HCT116 (cell line): ENCODE results near the gene CHCHD5. TPM values are rescaled to one million over a fixed set of nuclear protein-coding genes. Genes with fewer than 3 reads are reported as not detected.
"Not testable (repeated sequence)": the region's sequence is repeated elsewhere in the genome, so short reads cannot be mapped to it uniquely, and the experiment has no call there.

Experiments used
- ATAC-seq: fragments of 200-7000 bp; cut with Tn5 transposase; 2 replicates; pipeline ENCODE4 v1.9.1; 2020; ENCODE audit warnings: mild to moderate bottlenecking, moderate library complexity
- BruUV-seq: library from RNA; stranded (reverse); fragments of 400-500 nt; replicated peaks from 2 replicates; lab custom pipeline; 2021; lab: Mats Ljungman, UMichigan
- CTCF ChIA-PET: fragments of 300-600 bp; sonication (Branson Sonifier 250); formaldehyde crosslinking; loops from one replicate; lab custom pipeline; 2021; ENCODE audit warnings: antibody characterized with exemption; lab: Charles Lee
- POLR2A ChIA-PET: fragments of 300-600, 350-600 bp; sonication (Branson Sonifier 250); formaldehyde crosslinking; loops from one replicate; lab custom pipeline; 2021; ENCODE audit warnings: antibody characterized with exemption; lab: Charles Lee
- RAD21 ChIA-PET, 2 experiments: fragments of 300-600 bp; sonication (Branson Sonifier 250); formaldehyde crosslinking; loops; one replicate each; lab custom pipeline; 2023; ENCODE audit warnings: low total read pairs in 2 of 2; ENCODE audit not compliant: uncharacterized antibody in 2 of 2, unreplicated experiment in 2 of 2, low non-redundant PET in 1 of 2; lab: Charles Lee
- DNase-seq: peaks from one replicate; pipeline ENCODE4 v3.0.0-alpha.2; 2010; ENCODE audit warnings: low read depth, low spot score
- H2AFZ ChIP-seq: fragments of 200-600 bp; shearing (Covaris generic), sonication (generic); 2 replicates; pipeline ENCODE4 v1.6.1; 2017; ENCODE audit warnings: low read depth, mixed run types, mixed read lengths, antibody characterized with exemption, low read length; ENCODE audit not compliant: poor library complexity, severe bottlenecking
- H3K27ac ChIP-seq: 2 replicates; pipeline ENCODE4 v1.5.1; 2012; ENCODE audit warnings: low read depth, low read length
- H3K27me3 ChIP-seq: fragments of 200-600 bp; sonication (generic); 2 replicates; pipeline ENCODE4 v1.6.1; 2016; ENCODE audit warnings: mixed run types, low read length, mixed read lengths; ENCODE audit not compliant: insufficient read depth
- H3K36me3 ChIP-seq, 2 experiments: fragments of 200-500 bp in 1 of 2; fragments of 200-600 bp in 1 of 2; sonication (Bioruptor generic) in 1 of 2; sonication (generic) in 1 of 2; 2 replicates each; pipeline versions ENCODE4 v1.5.1 to v1.6.1; 2014 to 2016; ENCODE audit warnings: low read length in 2 of 2, inconsistent platforms in 1 of 2, mixed read lengths in 1 of 2, mixed run types in 1 of 2; ENCODE audit not compliant: insufficient read depth in 2 of 2, control insufficient read depth in 1 of 2
- H3K4me1 ChIP-seq, 2 experiments: fragments of 200-600 bp in 1 of 2; sonication (generic) in 1 of 2; 2 replicates each; pipeline versions ENCODE4 v1.5.1 to v1.6.1; 2012 to 2017; ENCODE audit warnings: low read length in 2 of 2, inconsistent platforms in 1 of 2, mild to moderate bottlenecking in 1 of 2, mixed read lengths in 1 of 2, mixed run types in 1 of 2, moderate library complexity in 1 of 2; ENCODE audit not compliant: insufficient read depth in 2 of 2, control insufficient read depth in 1 of 2
- H3K4me2 ChIP-seq: fragments of 200-600 bp; sonication (generic); 2 replicates; pipeline ENCODE4 v1.6.1; 2017; ENCODE audit warnings: mixed run types, low read length, mixed read lengths
- H3K4me3 ChIP-seq, 2 experiments: fragments of 200-600 bp in 1 of 2; sonication (generic) in 1 of 2; replicated peaks in 1 of 2; 2 replicates each; pipeline ENCODE4 v1.5.1; 2011 to 2016; ENCODE audit warnings: low read length in 2 of 2, control low read depth in 1 of 2, low read depth in 1 of 2, mild to moderate bottlenecking in 1 of 2, mixed read lengths in 1 of 2, mixed run types in 1 of 2
- H3K79me2 ChIP-seq: fragments of 200-600 bp; sonication (generic); 2 replicates; pipeline ENCODE4 v1.6.1; 2017; ENCODE audit warnings: mild to moderate bottlenecking, mixed run types, low read length, moderate library complexity, mixed read lengths; ENCODE audit not compliant: insufficient read depth
- H3K9ac ChIP-seq: fragments of 200-600 bp; sonication (generic); 2 replicates; pipeline ENCODE4 v1.6.1; 2016; ENCODE audit warnings: low read length, mixed read lengths
- H3K9me2 ChIP-seq: fragments of 200-600 bp; sonication (generic), shearing (Covaris generic); 2 replicates; pipeline ENCODE4 v1.6.1; 2017; ENCODE audit warnings: mixed run types, mild to moderate bottlenecking, moderate library complexity; ENCODE audit not compliant: insufficient read depth
- H3K9me3 ChIP-seq, 2 experiments: fragments of 200-500 bp in 1 of 2; fragments of 200-600 bp in 1 of 2; sonication (Bioruptor generic) in 1 of 2; sonication (generic) in 1 of 2; 2 replicates each; pipeline ENCODE4 v1.6.1; 2014 to 2017; ENCODE audit warnings: low read length in 2 of 2, mixed read lengths in 2 of 2, inconsistent platforms in 1 of 2, low read depth in 1 of 2, mild to moderate bottlenecking in 1 of 2, mixed run types in 1 of 2, moderate library complexity in 1 of 2; ENCODE audit not compliant: control insufficient read depth in 1 of 2, insufficient read depth in 1 of 2
- H4K20me1 ChIP-seq: fragments of 200-600 bp; sonication (generic), shearing (Covaris generic); 2 replicates; pipeline ENCODE4 v1.6.1; 2017; ENCODE audit warnings: mixed run types, mild to moderate bottlenecking, moderate library complexity; ENCODE audit not compliant: insufficient read depth
- ELF1 ChIP-seq: IDR thresholded peaks from 2 replicates; pipeline ENCODE4 v1.6.1; 2012; ENCODE audit warnings: low read depth, borderline replicate concordance
- EZH2phosphoT487 ChIP-seq: fragments of 200-600 bp; IDR thresholded peaks from 2 replicates; pipeline ENCODE4 v1.6.1; 2018; ENCODE audit warnings: antibody characterized with exemption, borderline replicate concordance
- RAD21 ChIP-seq: IDR thresholded peaks from 2 replicates; pipeline ENCODE4 v1.6.1; 2012; ENCODE audit warnings: low read depth, mild to moderate bottlenecking
- SIN3A ChIP-seq: IDR thresholded peaks from 2 replicates; pipeline ENCODE4 v1.6.1; 2012; ENCODE audit warnings: low read depth
- SRF ChIP-seq: IDR thresholded peaks from 2 replicates; pipeline ENCODE4 v1.6.1; 2012; ENCODE audit warnings: low read depth
- TCF7L2 ChIP-seq: IDR thresholded peaks from 2 replicates; pipeline ENCODE4 v1.7.0; 2011; ENCODE audit warnings: borderline replicate concordance, inconsistent platforms; ENCODE audit not compliant: insufficient read depth, insufficient read length; ENCODE audit errors: extremely low read depth
- ZNF274 ChIP-seq: fragments of 200-500 bp; sonication (Bioruptor generic); IDR thresholded peaks from 2 replicates; pipeline ENCODE4 v1.6.1; 2014; ENCODE audit warnings: mild to moderate bottlenecking, low read depth, low read length, inconsistent platforms
- intact Hi-C: fragments of 100-400 bp; cut with micrococcal nuclease; formaldehyde crosslinking; loops from 2 replicates; pipeline ENCODE4 v1.10.0; 2022
- total RNA-seq: library from RNA; stranded (reverse); gene quantifications from one replicate; pipeline ENCODE4 v1.2.1, GENCODE V29; 2021; ENCODE audit not compliant: unreplicated experiment

Gene CHCHD5
- total RNA-seq, 1 experiment from 2014 or later: 49.8 TPM

DNA sequence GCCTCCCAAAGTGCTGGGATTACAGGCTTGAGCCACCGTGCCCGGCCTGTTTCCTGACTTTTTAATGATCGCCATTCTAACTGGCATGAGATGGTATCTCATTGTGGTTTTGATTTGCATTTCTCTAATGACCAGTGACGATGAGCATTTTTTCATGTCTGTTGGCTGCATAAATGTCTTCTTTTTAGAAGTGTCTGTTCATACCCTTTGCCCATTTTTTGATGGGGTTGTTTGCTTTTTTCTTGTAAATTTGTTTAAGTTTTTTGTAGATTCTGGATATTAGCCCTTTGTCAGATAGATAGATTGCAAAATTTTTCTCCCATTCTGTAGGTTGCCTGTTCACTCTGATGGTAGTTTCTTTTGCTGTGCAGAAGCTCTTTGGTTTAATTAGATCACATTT lies 24.9 kb downstream of the CHCHD5 start:
- BruUV-seq, H3K4me2 ChIP-seq, H3K27me3 ChIP-seq, RAD21 ChIA-PET, POLR2A ChIA-PET, H3K9ac ChIP-seq, H3K79me2 ChIP-seq, H3K36me3 ChIP-seq, CTCF ChIA-PET, H4K20me1 ChIP-seq, H3K4me1 ChIP-seq, H3K9me3 ChIP-seq, DNase-seq, H3K4me3 ChIP-seq, H2AFZ ChIP-seq, H3K9me2 ChIP-seq, intact Hi-C loops, ATAC-seq, H3K27ac ChIP-seq: not testable (repeated sequence)

DNA sequence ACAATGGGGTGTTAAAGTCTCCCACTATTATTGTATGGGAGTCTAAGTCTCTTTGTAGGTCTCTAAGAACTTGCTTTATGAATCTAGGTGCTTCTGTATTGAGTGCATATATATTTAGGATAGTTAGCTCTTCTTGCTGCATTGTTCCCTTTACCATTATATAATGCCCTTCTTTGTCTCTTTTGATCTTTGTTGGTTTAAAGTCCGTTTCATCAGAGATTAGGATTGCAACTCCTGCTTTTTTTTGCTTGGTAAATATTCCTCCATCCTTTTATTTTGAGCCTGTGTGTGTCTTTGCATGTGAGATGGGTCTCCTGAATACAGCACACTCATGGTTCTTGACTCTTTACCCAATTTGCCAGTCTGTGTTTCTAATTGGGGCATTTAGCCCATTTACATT lies 27.9 kb downstream of the CHCHD5 start:
- CTCF ChIA-PET, H3K27me3 ChIP-seq, H3K36me3 ChIP-seq, RAD21 ChIA-PET, H3K79me2 ChIP-seq, H3K9ac ChIP-seq, H3K4me1 ChIP-seq, H3K27ac ChIP-seq, BruUV-seq, H3K4me3 ChIP-seq, ATAC-seq, DNase-seq, POLR2A ChIA-PET, H3K4me2 ChIP-seq, H4K20me1 ChIP-seq, H3K9me2 ChIP-seq, H2AFZ ChIP-seq, intact Hi-C loops, H3K9me3 ChIP-seq: not testable (repeated sequence)

DNA sequence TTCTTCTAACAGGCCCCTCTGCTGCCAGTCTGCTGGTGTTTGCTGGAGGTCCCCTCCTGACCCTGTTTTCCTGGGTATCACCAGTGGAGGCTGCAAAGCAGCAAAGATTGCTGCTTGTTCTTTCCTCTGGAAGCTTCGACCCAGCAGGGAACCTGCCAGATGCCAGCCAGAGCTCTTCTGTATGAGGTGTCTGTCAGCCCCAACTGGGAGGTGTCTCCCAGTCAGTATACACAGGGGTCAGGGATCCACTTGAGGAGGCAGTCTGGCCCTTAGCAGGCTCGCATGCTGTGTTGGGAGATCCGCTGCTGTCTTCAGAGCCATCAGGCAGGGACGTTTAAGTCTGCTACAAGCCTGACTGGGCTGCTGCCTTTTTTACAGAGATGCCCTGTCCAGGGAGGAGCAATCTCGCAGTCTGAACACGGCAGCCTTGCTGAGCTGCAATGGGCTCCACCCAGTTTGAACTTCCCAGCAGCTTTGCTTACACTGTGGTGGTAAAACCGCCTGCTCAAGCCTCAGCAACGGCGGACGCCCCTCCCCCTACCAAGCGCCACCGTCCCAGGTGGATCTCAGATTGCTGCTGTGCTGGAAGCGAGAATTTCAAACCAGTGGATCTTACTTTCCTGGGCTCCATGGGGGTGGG lies 29.9 kb downstream of the CHCHD5 start:
- H3K9ac ChIP-seq: no peak overlapping the region
- H3K9me2 ChIP-seq: no peaks in the 10 kb centered on the region
- no peaks in the 10 kb centered on the region for H3K36me3 ChIP-seq
- no peaks in the 10 kb centered on the region for H3K79me2 ChIP-seq
- RAD21 ChIA-PET: no interaction called here
- intact Hi-C loops: no loop called here
- ATAC-seq (no peak), DNase-seq (no peak)
- POLR2A ChIA-PET: interaction anchor here (0.6 kb wide), 1 partner anchor 498 kb away, joined by 3 read pairs; no protein-coding TSS in a partner anchor
- no peak overlapping the region for H2AFZ ChIP-seq
- no peak overlapping the region for H3K27ac ChIP-seq
- H4K20me1 ChIP-seq: no peaks in the 10 kb centered on the region
- H3K4me2 ChIP-seq: no peak overlapping the region
- CTCF ChIA-PET: no interaction called here
- H3K4me3 ChIP-seq: no peak overlapping the region
- no peaks in the 10 kb centered on the region for H3K4me1 ChIP-seq
- BruUV-seq: no TSS peak
- TF ChIP-seq TCF7L2: no peak
- TF ChIP-seq EZH2phosphoT487: no peak
- TF ChIP-seq ELF1: no peak
- TF ChIP-seq ZNF274: no peak
- no peak for TF ChIP-seq RAD21
- TF ChIP-seq SIN3A: no peak
- no peak for TF ChIP-seq SRF
- TF ChIP-seq, all 23 proteins: peak for 0
- H3K9me3 ChIP-seq: no peaks in the 10 kb centered on the region
- no peaks in the 10 kb centered on the region for H3K27me3 ChIP-seq
